GM21786 (cell line): ENCODE measurements around the gene PNKP.

Source experiments
- ATAC-seq: cut with Tn5 transposase; IDR thresholded peaks from one replicate; pipeline ENCODE4 v1.9.1; 2021; ENCODE audit not compliant: unreplicated experiment

PNKP gene

GRCh38 chr19:49866933-49867782, at the start of gene PNKP:
Gene PNKP, minus strand, starts transcription at chr19:49867576. Its CDS starts 372 bp downstream, at chr19:49867204.
- ATAC-seq: peak; percentile 35

GRCh38 chr19:49915271-49915670, 47.9 kb upstream of the PNKP start:
- ATAC-seq: no peak

GRCh38 chr19:49913720-49914119, 46.3 kb upstream of the PNKP start:
- ATAC-seq: no peak

- no peak for ATAC-seq
Observed at GRCh38 chr19:49912965-49913685, 45.7 kb upstream of the PNKP start.

GRCh38 chr19:49911381-49912145, 44.2 kb upstream of the PNKP start:
- no peak for ATAC-seq

GRCh38 chr19:49910179-49910578, 42.8 kb upstream of the PNKP start:
- ATAC-seq: no peak

- no peak for ATAC-seq
Observed at GRCh38 chr19:49908480-49909420, 41.4 kb upstream of the PNKP start.

- ATAC-seq: no peak
Observed at GRCh38 chr19:49907745-49908446, 40.5 kb upstream of the PNKP start.

GRCh38 chr19:49906879-49907564, 39.6 kb upstream of the PNKP start:
- no peak for ATAC-seq

GRCh38 chr19:49904136-49904535, 36.8 kb upstream of the PNKP start:
- ATAC-seq: no peak

- ATAC-seq: peak; percentile 54
Observed at GRCh38 chr19:49896863-49897621, 29.7 kb upstream of the PNKP start, which contains the start of gene IL4I1. Gene IL4I1, minus strand, starts transcription at chr19:49896887. Its CDS starts 727 bp downstream, at chr19:49896160.

GRCh38 chr19:49895566-49896297, 28.4 kb upstream of the PNKP start:
- no peak for ATAC-seq

- peak; percentile 26 for ATAC-seq
Observed at GRCh38 chr19:49894879-49895565, 27.6 kb upstream of the PNKP start.

- ATAC-seq: no peak
Observed at GRCh38 chr19:49894011-49894664, 26.8 kb upstream of the PNKP start.

GRCh38 chr19:49892716-49893115, 25.3 kb upstream of the PNKP start:
- no peak for ATAC-seq

GRCh38 chr19:49891393-49891792, 24.0 kb upstream of the PNKP start:
- no peak for ATAC-seq
